WERI-Rb-1 (cell line): ENCODE measurements around the gene KIF3B.
"Not testable (repeated sequence)": the region's sequence is repeated elsewhere in the genome, so short reads cannot be mapped to it uniquely, and the experiment has no call there.

ENCODE experiments used
- DNase-seq: peaks from one replicate; pipeline ENCODE4 v3.0.0-alpha.2; 2020
- H3K27ac ChIP-seq: fragments of 250-450 bp; sonication (Bioruptor Pico); 2 replicates; pipeline ENCODE4 v1.5.1; 2020; ENCODE audit warnings: mild to moderate bottlenecking, moderate library complexity
- H3K27me3 ChIP-seq: fragments of 250-450 bp; sonication (Bioruptor Pico); 2 replicates; pipeline ENCODE4 v1.5.1; 2021; ENCODE audit warnings: mild to moderate bottlenecking, low read depth, moderate library complexity; ENCODE audit not compliant: insufficient read depth, severe bottlenecking
- H3K36me3 ChIP-seq: fragments of 250-450 bp; sonication (Bioruptor Pico); 2 replicates; pipeline ENCODE4 v1.5.1; 2020; ENCODE audit warnings: mild to moderate bottlenecking, moderate library complexity
- H3K4me3 ChIP-seq: 2 replicates; pipeline ENCODE4 v1.5.1; 2011; ENCODE audit warnings: low read depth, mild to moderate bottlenecking, control low read depth, low read length
- H3K9me3 ChIP-seq: fragments of 250-450 bp; sonication (Bioruptor Pico); 2 replicates; pipeline ENCODE4 v1.5.1; 2021; ENCODE audit warnings: mild to moderate bottlenecking, moderate library complexity; ENCODE audit not compliant: severe bottlenecking
- TF ChIP-seq, protein P1 (sequence below): IDR thresholded peaks from 2 replicates; pipeline ENCODE4 v1.5.1; 2011; ENCODE audit warnings: low read depth, mild to moderate bottlenecking, control low read depth, inconsistent platforms, low read length

KIF3B gene

GRCh38 chr20:32380745-32381144, 103.3 kb downstream of the KIF3B start:
- Histone ChIP-seq H3K9me3 (no peaks in the 10 kb centered on the region), H3K4me3 (no peak overlapping the region), H3K27me3 (no peaks in the 10 kb centered on the region), H3K27ac (no peak overlapping the region), H3K36me3 (peaks cover 11% of the 10 kb centered on the region)
- no peak for DNase-seq
- TF ChIP-seq, protein P1, sequence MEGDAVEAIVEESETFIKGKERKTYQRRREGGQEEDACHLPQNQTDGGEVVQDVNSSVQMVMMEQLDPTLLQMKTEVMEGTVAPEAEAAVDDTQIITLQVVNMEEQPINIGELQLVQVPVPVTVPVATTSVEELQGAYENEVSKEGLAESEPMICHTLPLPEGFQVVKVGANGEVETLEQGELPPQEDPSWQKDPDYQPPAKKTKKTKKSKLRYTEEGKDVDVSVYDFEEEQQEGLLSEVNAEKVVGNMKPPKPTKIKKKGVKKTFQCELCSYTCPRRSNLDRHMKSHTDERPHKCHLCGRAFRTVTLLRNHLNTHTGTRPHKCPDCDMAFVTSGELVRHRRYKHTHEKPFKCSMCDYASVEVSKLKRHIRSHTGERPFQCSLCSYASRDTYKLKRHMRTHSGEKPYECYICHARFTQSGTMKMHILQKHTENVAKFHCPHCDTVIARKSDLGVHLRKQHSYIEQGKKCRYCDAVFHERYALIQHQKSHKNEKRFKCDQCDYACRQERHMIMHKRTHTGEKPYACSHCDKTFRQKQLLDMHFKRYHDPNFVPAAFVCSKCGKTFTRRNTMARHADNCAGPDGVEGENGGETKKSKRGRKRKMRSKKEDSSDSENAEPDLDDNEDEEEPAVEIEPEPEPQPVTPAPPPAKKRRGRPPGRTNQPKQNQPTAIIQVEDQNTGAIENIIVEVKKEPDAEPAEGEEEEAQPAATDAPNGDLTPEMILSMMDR: no peak

DNA sequence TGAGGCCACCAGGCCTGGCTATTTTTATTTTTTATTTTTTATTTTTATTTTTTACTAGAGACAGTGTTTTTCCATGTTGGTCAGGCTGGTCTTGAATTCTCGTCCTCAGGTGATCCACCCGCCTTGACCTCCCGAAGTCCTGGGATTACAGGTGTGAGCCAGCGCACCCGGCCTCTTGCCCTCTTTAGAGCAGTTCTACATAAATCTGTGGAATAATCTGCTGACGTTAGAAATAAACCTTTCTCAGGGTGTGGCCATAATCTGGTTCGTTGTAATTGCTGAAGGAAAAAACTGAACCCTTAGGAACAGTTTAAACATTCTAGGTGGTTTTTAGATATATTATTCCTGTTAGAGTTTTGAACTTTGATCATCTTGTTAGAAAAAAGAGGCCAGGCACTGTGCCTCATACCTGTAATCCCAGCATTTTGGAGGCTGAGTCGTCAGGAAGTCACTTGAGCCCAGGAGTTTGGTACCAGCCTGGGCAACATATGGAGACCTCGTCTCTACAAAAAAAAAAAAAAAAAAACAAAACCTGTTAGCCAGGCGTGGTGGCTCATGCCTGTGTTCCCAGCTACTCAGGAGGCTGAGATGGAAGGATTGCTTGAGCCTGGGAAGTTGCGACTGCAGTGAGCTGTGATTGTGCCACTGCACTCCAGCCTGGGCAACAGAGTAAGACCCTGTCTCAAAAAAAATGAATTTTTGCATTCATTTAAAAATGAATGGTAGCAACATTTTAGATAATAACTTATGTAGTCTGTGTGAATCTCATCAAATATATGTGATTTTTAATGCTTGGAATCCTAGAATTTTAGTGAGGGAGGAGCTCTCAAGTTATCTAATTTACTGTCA, 104.9 kb downstream of the KIF3B start:
- DNase-seq: peak; percentile 16
- peaks cover 11% of the 10 kb centered on the region for H3K36me3 ChIP-seq
- no peaks in the 10 kb centered on the region for H3K9me3 ChIP-seq
- H3K27me3 ChIP-seq: no peaks in the 10 kb centered on the region
- TF ChIP-seq, protein P1: no peak
- H3K4me3 ChIP-seq: no peak overlapping the region
- no peak overlapping the region for H3K27ac ChIP-seq

GRCh38 chr20:32383441-32383840, 106.0 kb downstream of the KIF3B start:
- H3K36me3 ChIP-seq: peaks cover 11% of the 10 kb centered on the region
- not testable (repeated sequence) for H3K27ac ChIP-seq, H3K27me3 ChIP-seq, H3K9me3 ChIP-seq, DNase-seq, H3K4me3 ChIP-seq
